Activated CD8-positive, alpha-beta memory T cell treated with anti-CD3 and anti-CD28 coated beads, Interleukin-2, amount 50 U/mL, for 4 hours (primary cell): ENCODE measurements around the gene GALR1.
"Not testable (repeated sequence)": the region's sequence is repeated elsewhere in the genome, so short reads cannot be mapped to it uniquely, and the experiment has no call there.

Source experiments
- DNase-seq: peaks from one replicate; pipeline ENCODE4 v3.0.0-alpha.2; 2020

Gene GALR1, protein sequence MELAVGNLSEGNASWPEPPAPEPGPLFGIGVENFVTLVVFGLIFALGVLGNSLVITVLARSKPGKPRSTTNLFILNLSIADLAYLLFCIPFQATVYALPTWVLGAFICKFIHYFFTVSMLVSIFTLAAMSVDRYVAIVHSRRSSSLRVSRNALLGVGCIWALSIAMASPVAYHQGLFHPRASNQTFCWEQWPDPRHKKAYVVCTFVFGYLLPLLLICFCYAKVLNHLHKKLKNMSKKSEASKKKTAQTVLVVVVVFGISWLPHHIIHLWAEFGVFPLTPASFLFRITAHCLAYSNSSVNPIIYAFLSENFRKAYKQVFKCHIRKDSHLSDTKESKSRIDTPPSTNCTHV

DNA sequence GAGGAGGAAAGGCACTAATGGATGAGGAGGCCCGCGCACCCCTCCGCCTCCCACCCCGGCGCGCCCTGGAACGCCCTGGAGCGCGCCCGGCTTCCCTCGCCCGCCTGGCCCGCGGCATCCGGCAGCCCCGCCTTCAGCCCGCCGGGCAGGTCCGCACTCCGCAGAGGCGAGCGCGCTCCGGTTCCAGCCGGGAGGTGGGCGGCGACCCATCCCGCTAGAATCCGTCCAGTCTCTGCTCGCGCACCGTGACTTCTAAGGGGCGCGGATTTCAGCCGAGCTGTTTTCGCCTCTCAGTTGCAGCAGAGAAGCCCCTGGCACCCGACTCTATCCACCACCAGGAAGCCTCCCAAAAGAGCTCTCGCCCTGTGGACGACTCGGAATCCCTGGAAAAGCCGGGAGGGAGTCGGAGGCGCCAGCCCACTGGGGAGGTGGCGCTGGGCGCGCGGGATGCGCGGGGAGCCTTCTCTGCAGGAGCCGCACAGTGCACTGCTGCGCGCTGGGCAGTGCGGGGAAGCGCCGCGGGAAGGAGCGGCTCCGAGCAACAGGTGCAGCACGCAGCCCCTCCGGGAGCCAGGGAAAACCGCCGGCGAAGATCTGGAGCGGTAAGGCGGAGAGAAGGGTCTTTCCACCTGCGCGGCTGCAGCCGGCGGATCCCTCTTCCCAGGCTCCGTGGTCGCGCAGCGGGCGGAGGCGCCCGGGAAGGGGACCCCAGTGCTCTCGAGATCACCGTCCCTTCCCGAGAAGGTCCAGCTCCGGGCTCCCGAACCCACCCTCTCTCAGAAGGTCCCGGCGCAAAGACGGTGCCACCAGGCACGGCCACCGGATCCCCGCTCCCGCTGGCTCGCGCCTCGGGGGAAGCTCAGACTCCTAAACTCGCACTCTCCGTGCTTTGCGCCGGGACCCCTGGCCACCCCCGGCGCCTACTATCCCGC is at the start of gene GALR1:
Gene GALR1 (plus strand): TSS at position 280 of the 932 bp plus-strand sequence. CDS start 701 bp downstream, outside the sequence.
- no peak for DNase-seq

DNA sequence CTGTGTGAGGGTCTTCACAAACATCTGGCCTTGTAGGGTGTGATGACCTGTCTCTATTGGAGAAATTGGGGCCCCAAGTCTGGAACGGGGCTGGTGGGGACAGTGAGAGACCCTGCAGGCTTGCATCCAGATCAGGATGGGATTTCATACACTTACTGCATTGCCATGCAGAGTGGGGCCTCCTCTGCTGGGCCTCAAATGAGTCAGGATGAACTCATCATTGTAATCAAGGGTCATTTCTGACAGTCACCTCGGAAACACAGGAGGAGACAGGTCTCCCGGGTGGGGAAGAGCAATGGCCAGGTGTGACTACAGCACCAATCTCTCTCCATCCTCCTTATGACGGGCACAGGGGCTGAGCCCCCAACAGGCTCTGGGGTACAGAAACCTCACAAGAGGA is 48.1 kb upstream of the GALR1 start:
- DNase-seq: no peak

DNA sequence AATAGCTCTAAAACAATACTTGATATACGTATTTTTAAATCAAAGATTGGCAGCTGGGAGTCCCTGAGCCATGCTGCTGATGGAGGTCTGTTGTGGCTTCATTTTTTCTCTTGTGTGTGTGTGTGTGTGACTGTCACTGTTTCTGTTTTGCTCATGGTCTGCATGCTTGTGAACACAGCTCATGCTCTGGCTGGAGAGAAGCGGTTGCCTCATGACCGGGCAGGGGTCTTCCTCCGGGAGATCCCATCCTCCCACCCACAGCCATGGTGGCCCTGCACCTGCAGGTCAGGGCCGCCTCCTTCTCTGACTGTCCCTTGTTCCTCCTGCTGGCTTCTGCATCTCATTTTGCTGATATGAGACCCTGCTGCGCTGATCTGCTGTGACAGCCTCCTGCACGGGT is 47.3 kb upstream of the GALR1 start:
- no peak for DNase-seq

DNA sequence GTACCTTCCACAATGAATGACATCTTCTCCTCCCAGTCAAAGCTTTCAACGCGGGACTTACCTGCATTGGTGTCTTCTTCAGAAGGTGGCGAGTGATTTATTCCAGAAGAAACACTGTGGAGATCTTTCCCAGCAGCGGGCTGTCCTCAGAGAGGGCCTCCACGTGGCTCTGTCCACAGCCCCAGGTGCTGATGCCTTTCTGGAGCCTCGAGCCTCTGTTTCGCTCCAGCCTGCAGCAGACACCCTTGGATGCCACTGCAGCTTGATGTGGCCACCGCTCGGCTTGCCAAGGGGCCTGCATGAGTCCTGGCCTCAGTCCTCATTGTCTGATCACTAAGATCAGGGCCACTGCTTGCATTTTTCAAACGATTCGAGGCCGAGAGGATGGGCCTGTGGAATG is 46.6 kb upstream of the GALR1 start:
- DNase-seq: no peak

DNA sequence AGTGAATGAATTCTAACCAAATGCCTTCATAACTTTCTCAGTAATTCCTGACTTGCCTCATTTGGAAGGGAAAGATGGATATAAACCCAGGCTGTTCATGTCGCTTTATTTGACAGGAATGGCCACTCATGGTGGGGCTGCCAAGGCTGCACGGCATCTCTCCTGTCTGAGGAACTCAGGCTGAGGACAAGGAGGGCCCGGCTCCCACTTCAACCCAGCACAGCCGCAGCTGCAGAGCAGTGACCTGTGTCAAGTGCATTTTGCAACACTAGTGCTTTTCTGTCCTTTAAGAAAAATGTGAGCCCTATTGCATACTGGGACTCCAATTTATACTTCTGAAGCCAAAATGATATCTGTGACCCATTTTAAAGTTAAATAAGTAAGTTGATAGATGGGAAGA is 45.8 kb upstream of the GALR1 start:
- DNase-seq: no peak

DNA sequence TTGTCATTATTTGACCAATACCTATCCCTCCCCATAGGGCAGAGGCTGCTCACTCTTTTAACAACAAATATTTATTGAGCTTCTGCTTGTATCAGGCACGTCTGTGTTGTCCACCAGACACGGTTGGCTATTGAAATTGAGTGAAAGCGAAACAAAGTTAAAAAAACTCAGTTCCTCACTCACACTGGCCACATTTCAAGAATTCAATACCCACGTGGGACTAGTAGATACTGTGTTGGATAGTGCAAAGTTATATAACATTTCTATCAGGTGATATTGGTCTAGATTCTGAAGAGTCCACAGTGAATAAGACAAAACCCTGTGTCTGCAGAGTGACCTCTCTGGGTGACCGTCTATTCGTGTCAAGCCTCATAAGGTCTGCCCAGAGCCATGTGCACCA is 43.9 kb upstream of the GALR1 start:
- no peak for DNase-seq

DNA sequence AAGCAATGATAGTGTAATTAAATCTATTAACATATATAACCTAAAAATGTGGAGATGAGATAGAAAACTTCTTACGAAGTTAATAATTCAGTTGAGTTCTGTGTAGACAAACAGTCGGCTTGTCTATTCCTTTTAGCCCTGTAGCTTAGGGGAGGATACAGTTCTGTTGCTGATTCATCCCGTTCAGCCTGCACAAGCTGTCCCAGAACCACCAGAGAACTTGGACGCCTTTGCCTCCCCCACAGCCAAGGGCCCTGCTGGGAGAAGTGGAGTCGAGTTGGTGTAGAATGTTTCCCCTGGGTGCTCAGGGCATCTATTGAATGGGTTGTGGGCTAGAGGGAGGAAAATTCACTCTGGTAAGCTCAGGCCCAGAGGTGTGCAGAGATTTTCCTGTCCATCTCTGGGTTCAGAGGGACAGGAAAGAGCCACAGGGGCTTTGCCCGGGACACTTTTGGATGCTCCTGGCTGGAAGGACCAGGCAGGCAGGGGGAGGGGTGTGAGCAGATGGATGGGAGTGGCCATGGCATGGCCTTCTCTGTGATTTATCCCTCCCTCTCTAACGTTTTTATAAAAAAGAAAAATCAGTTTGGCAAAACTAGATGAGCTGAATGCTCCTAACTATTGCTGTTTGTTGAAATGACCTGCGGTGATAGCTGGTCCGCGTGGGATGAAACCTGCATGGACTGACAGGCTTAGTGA is 42.8 kb upstream of the GALR1 start:
- DNase-seq: no peak

DNA sequence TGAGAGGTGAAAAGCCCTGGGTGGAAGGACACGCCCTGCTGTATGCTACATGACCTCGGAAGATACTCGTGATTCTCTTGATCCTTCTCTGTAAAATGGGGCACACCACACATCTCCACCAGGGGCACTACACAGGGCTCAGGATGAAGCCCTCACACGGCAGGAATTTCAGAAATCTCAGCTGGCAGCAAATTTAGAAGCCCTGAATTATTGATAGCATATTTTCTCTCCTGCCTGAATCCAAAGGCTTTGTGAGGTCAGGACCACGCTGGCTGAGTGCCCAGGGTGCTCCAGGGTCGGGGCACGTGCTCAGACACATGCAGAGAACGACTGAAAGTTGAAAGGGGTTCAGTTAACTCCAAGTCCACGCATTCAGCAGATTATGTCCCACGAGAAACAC is 42.1 kb upstream of the GALR1 start:
- DNase-seq: peak; percentile 48

DNA sequence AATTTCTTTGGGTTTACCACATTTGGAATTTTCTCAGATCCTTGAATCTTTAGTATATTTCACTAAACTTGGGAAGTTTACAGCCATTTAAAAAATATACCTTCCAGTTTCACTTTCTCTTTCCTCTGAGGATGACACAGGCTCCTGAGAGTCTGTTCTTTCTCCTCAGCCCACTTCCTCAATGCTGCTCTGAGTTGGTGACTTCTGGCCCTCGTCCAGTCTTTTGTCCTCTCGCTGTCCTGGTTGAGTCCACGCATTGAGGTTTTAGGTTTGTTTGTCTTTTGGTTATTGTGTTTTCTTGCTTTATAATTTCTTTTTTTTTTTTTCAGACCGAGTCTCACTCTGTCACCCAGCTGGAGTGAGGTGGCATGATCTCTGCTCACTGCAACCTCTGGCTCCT is 40.7 kb upstream of the GALR1 start:
- no peak for DNase-seq

DNA sequence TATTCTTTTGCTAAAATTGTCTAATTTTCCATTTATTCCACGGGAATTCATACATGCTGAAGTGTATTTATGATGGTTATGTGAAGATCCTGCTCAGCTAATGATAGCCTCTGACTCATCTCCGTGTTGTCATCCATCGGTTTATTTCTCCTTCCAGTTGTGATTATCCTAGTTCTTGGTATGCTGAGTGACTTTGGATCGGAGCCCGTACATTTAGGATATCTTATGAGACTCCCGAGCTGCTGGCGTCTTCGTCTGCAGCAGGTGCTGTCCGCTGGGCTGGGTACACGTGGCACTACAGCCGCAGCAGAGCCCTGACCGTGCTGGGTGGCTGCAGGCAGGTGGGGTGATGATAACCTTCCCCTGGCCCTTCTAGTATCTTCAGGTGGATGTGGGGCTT is 40.1 kb upstream of the GALR1 start:
- no peak for DNase-seq

DNA sequence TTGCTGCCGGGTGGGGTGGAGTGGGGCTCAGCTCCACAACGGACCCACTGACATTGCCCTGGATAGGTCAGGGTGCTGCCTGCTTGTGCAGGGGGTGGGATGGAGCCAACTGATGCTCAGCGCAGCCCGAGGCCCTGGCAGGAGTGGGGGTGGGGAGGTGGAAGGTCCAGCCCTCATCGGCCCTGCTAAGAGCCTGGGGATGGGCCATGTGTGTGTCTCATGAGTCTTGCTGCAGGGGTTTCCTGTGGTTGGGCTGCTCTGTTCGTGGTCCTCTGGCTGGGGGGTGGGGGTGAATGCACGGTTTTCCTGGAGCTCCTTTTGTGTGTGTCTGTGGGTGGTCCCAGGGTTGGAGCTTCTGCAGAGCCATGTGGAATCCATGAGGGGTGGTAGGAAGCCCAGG is 39.4 kb upstream of the GALR1 start:
- DNase-seq: no peak

DNA sequence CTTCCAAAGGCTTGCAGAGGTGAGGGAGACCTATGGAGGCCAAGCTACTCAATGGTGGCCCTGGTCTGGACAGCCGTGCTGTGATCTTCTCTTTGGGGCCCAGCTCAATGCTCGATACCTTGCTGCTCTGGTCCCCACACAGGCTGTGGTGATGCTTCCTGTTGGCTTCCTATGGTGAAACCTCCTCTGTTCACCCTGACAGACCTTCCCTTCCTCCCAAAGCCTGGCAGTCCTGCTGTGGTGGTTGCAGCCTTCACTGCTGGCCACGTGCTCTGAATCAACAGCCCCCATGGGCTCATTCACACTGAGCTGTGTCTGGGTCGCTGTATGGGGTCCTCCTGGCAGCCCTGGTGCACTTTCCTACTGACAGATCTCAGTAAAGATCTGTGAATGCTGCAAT is 31.0 kb upstream of the GALR1 start:
- no peak for DNase-seq

DNA sequence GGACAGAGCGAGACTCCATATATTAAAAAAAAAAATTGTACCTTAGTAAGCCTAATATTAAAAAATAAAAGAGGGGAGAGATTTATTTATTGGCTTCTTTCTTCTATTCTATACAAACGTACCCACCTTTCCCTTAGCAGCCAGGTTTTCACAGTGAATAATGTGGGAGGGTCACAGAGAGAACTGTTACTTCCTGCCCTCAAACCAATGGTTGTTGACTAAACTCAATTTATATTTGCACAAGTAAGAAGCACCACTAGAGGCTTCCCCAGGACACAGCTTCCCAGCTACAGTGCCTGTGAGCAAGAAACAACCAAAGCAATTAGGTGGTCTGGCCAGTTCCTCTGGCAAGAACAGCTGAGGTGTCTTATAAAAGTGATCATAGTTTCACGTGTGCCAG is 28.9 kb upstream of the GALR1 start:
- DNase-seq: no peak

DNA sequence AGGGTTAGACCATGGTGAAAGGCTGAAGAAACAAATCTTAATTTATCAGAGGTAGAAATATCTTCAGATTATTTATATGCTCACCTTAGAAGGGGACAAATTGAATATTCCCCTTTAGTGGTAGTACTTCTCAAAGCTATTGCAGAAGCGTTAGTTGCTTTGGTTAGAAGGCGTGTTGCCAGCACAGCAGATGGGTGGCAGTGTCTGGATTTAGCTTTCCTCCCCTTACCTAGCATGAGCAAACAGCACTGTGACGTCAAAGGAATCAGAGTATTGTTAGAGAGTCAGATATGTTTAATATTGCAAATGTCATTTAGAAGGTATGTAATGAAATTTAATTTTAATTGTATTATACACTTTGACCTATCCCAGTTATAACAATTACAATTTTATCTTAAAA is 27.2 kb upstream of the GALR1 start:
- DNase-seq: no peak

DNA sequence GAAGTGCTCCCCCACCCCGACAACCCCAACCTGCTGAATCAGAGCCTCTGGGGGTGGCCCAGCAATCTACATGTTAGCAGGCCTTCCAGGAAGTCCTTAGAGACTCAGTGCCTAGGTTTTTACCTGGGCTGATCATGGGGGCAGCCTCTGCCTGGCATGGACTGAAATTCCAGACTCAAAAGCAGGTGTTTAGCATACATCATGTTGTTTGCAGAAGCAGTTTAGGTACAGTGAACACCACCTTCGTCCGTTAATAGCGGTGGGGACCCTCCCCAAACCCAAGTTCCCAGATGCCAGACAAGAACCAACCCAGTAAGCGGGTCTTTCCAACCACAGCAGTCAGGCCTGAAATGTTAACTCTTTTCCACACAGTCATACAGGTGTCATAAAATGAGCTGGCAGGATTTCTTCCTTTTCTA is 26.4 kb upstream of the GALR1 start:
- DNase-seq: no peak

DNA sequence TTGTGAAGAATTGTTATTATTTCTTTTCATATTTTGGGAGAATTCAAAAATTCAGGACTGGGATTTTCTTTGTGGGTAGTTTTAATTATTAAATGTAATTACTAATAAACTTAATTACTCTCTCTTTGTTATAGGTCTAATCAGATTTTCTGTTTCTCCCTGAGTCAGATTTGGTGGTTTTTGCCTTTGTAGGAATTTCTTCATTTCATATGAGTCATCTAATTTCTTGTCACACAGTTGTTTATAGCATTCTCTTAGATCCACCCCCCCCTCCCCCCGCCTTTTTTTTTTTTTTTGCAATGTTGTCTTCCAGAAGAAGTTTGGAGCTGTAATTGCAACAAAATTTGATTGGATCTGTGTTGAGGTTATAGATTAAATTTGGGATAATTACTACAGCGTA is 26.0 kb upstream of the GALR1 start:
- no peak for DNase-seq

DNA sequence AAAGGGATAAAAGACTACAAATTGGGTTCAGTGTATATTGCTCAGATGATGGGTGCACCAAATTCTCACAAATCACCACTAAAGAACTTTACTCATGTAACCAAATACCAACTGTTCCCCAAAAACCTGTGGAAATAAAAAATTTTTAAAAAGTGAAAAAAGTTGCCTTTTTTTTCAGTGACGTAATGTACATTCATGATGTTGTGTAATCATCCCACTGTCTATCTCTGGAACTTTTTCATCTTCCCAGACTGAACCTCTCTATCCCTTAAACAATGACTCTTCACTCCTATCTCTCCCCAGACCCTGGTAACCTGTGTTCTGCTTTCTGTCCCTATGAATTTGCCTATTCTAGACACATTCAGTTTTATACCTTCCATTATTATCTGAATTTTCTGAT is 19.0 kb upstream of the GALR1 start:
- no peak for DNase-seq

DNA sequence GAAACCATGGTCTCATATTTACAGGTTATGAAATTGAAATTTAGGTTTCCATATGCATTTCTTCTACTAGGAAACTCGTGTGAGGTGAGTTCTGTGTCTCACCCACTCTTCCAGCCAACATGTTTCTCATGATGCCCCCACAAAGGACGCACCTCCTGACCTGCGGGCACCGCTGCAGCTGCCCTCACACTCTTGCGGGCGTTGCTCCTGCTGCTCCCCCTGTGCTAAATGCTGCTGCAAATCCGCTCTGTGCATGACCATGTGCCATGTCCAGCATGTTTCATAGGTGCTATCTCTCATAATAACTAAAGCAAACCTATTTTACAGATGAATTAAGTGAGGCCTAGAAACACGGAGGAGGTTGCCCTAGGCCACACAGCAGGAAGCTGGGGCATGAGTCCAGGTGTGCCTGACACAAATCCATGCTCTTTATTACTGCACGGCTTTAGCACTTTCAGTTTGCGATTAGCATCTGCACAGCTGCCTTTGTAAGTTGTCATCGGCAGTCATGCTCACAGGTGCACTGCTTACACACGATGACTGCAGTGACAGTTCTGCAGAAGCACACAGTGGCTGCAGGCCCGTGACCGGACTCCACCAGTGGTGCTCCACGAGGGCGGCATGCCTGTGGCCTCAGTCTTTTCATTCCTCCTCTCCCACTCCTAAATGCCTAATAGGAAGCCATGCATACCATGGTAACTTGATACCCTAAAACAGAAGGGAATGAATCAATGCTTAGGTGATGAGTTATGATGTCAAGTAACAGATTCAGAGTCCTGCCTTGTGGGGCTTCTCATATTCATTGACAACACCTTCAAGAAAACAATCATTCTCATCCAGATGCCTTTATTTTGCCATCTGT is 14.9 kb upstream of the GALR1 start:
- no peak for DNase-seq

DNA sequence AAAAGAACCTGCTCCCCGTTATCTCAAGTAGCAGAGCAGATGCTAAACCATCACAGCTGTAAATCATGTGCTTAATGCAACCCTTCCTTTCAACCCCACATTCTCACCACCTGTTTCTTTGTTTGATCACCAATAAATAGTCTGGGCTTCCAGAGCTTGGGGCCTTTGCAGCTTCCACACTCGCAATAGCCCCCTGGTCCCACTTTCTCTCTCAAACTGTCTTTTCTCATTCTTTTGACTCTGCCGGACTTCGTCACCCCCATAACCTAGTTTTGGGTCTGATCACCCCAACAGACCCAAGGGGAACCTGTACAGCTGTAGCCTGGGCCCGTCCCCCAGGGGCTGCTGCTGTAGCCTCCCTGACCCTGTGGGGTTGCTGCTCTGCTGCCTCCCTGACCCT is 10.4 kb upstream of the GALR1 start:
- DNase-seq: not testable (repeated sequence)

DNA sequence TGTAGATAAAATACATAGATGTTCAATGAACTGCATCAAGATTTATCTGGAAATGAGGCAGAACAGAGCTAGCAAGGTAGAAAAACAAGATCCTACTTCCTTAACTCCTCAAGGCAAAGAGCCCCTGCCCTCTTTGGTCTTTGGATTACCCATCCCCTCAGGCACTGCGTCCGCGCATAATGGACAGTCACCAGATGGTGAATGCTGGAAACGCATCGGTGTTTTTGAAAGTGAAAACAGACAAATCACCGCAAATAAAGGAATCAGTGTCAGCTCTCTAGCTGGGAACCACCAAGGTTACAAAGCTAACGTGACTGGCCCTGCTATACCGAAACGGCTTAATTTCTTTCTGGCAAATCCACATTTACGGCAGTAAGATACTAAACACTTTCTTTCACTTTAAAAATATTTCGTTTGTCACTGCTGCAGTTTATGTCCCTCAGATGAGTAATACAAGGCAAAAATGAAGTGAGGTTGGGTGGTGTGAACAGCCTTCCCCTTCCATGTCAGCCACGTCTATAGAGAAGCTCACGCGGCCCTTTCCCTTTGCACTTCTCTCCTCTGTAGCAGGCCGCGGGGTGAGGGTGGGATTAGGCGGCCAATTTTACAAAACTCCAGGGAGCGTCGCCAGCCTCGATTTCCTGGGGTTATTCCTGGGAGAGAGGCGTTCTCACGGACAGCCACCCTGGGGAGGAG is 627 bp upstream of the GALR1 start:
- DNase-seq: no peak

DNA sequence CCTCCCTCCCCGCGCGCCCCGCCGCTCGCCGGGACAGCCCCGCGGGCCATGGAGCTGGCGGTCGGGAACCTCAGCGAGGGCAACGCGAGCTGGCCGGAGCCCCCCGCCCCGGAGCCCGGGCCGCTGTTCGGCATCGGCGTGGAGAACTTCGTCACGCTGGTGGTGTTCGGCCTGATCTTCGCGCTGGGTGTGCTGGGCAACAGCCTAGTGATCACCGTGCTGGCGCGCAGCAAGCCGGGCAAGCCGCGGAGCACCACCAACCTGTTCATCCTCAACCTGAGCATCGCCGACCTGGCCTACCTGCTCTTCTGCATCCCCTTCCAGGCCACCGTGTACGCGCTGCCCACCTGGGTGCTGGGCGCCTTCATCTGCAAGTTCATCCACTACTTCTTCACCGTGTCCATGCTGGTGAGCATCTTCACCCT is 865 bp downstream of the GALR1 start:
- no peak for DNase-seq
